HepG2 (cell line): ENCODE data around the gene EIF1AD. TPM values are rescaled to one million over a fixed set of nuclear protein-coding genes. Genes with fewer than 3 reads are reported as not detected.

Experiments used
- ARID3A ChIP-seq: IDR thresholded peaks from 2 replicates; pipeline ENCODE4 v1.6.1; 2012; ENCODE audit warnings: low read depth, low read length, improper control_type of control experiment
- ATRX ChIP-seq: sonication (generic); formaldehyde crosslinking; IDR thresholded peaks from 2 replicates; pipeline ENCODE4 v1.4.0; 2020; ENCODE audit warnings: missing genetic modification reagents, borderline replicate concordance
- CBX1 ChIP-seq: IDR thresholded peaks from one replicate; pipeline ENCODE4 v1.6.1; 2016; ENCODE audit warnings: antibody characterized with exemption, low read depth
- ETS1 ChIP-seq: sonication (generic); formaldehyde crosslinking; IDR thresholded peaks from 2 replicates; pipeline ENCODE4 v1.4.0; 2020; ENCODE audit warnings: missing genetic modification reagents
- JUN ChIP-seq: sonication (generic); formaldehyde crosslinking; IDR thresholded peaks from 2 replicates; pipeline ENCODE4 v1.4.0; 2020; ENCODE audit warnings: mild to moderate bottlenecking, missing genetic modification reagents
- KLF12 ChIP-seq: sonication (generic); formaldehyde crosslinking; IDR thresholded peaks from 2 replicates; pipeline ENCODE4 v1.4.0; 2020; ENCODE audit warnings: missing genetic modification reagents, borderline replicate concordance
- KLF9 ChIP-seq: IDR thresholded peaks from 2 replicates; pipeline ENCODE4 v1.6.1; 2016; ENCODE audit warnings: low read depth
- PAF1 ChIP-seq: IDR thresholded peaks from 2 replicates; pipeline ENCODE4 v1.6.1; 2016; ENCODE audit warnings: missing genetic modification reagents, missing compliant biosample characterization
- PHF5A ChIP-seq: IDR thresholded peaks from one replicate; pipeline ENCODE4 v1.6.1; 2018; ENCODE audit warnings: low read depth, missing genetic modification reagents; ENCODE audit not compliant: unreplicated experiment
- SMAD3 ChIP-seq: sonication (generic); formaldehyde crosslinking; IDR thresholded peaks from 2 replicates; pipeline ENCODE4 v1.4.0; 2020; ENCODE audit warnings: missing genetic modification reagents
- ZBTB33 ChIP-seq: sonication (generic); formaldehyde crosslinking; IDR thresholded peaks from 2 replicates; pipeline ENCODE4 v1.4.0; 2020; ENCODE audit warnings: missing genetic modification reagents
- ZFP36L2 ChIP-seq: sonication (generic); formaldehyde crosslinking; IDR thresholded peaks from 2 replicates; pipeline ENCODE4 v1.4.0; 2020; ENCODE audit warnings: missing genetic modification reagents
- ZHX2 ChIP-seq, 2 experiments: sonication (generic) in 1 of 2; formaldehyde crosslinking in 1 of 2; IDR thresholded peaks; 2 replicates each; pipeline versions ENCODE4 v1.6.1 to v1.9.0; 2014 to 2022; ENCODE audit warnings: antibody characterized with exemption in 1 of 2, borderline replicate concordance in 1 of 2, inconsistent platforms in 1 of 2, low read depth in 1 of 2, missing genetic modification reagents in 1 of 2
- ZNF275 ChIP-seq: sonication (generic); formaldehyde crosslinking; IDR thresholded peaks from 2 replicates; pipeline ENCODE4 v1.8.0; 2022; ENCODE audit warnings: missing genetic modification reagents, mild to moderate bottlenecking, inconsistent platforms, borderline replicate concordance
- ZNF317 ChIP-seq: sonication (generic); formaldehyde crosslinking; IDR thresholded peaks from 2 replicates; pipeline ENCODE4 v1.5.0; 2020; ENCODE audit warnings: mild to moderate bottlenecking, missing genetic modification reagents
- ZSCAN9 ChIP-seq: IDR thresholded peaks from 2 replicates; pipeline ENCODE4 v1.6.1; 2016; ENCODE audit warnings: borderline replicate concordance
- polyA plus RNA-seq, 8 experiments: library from polyadenylated mRNA; depleted of rRNA in 3 of 8; stranded (reverse) in 7 of 8; unstranded in 1 of 8; fragments of >200 nt; fragmentation: Illumina TruSeq in 4 of 8; extraction: Trizol in 4 of 8; gene quantifications; 2 replicates each; pipeline versions ENCODE4 v1.2.1 to v1.2.3, GENCODE V29; 2011 to 2016; ENCODE audit warnings: low read depth in 4 of 8, missing spikeins in 1 of 8, mixed read lengths in 1 of 8; ENCODE audit not compliant: insufficient read depth in 1 of 8
- total RNA-seq, 5 experiments: library from RNA; depleted of rRNA; stranded (reverse); fragments of >200 nt; fragmentation: Illumina TruSeq; extraction: Trizol; gene quantifications; 2 replicates each; pipeline ENCODE4 v1.2.3, GENCODE V29; 2016; ENCODE audit warnings: low read depth in 1 of 5

The EIF1AD gene
- total and polyA plus RNA-seq, 2 of the 13 experiments (the other 11 are each of a cell fraction or from before 2014, with no cell fraction given), result 18.2 to 30.8 TPM

- TF ChIP-seq ETS1 (CRISPR knock-in tag) (no peak), KLF9 (no peak), ARID3A (no peak), SMAD3 (CRISPR knock-in tag) (peak; percentile 75; the same call in 1 of the 2 replicates), CBX1 (no peak), KLF12 (peak; percentile 38; the same call in 1 of the 2 replicates), ZFP36L2 (CRISPR knock-in tag) (no peak), ZNF317 (CRISPR knock-in tag) (0 out of 2 replicates have a peak, but pooled peaks have one; percentile 67), ZBTB33 (CRISPR knock-in tag) (no peak), ZNF275 (peak; percentile 83; the same call in 1 of the 2 replicates), ZHX2 (IDR thresholded peaks at IDR 0.05; ENCODE audit: low read depth) (peak; percentile 74; the same call in 1 of the 2 replicates), ZHX2 (CRISPR knock-in tag; IDR thresholded peaks at IDR 0.05; ENCODE audit: borderline replicate concordance) (no peak), ATRX (CRISPR knock-in tag) (no peak), PAF1 (no peak), ZSCAN9 (peak; percentile 48; the same call in 1 of the 2 replicates), JUN (no peak), PHF5A (CRISPR knock-in tag) (peak; percentile 80)
Observed at GRCh38 chr11:65961267-65962140, 40.5 kb downstream of the EIF1AD start, which contains the start of gene SART1 (continued).
